Common myeloid progenitor, CD34-positive (primary cell): Measurements from ENCODE around the gene ETS2.
A peak's percentile ranks its signal among the peaks of the same experiment; 100 is the strongest.

Experiments used
- CTCF ChIA-PET: fragments of 350-600 bp; sonication (Branson Sonifier 250); formaldehyde crosslinking; loops from one replicate; lab custom pipeline; 2021; ENCODE audit warnings: antibody characterized with exemption; lab: Charles Lee
- POLR2A ChIA-PET: fragments of 350-600 bp; sonication (Branson Sonifier 250); formaldehyde crosslinking; loops from one replicate; lab custom pipeline; 2021; ENCODE audit warnings: antibody characterized with exemption; lab: Charles Lee
- DNase-seq, 3 donors: peaks; one replicate each; pipeline versions ENCODE4 v3.0.0 to v3.0.0-alpha.2; 2013
- H3K27ac ChIP-seq, 2 experiments: 1 replicate in 1 of 2; 2 replicates in 1 of 2; pipeline ENCODE4 v1.7.0; 2013; ENCODE audit warnings: inconsistent platforms in 2 of 2, low read length in 2 of 2, mild to moderate bottlenecking in 2 of 2, low read depth in 1 of 2, moderate library complexity in 1 of 2; ENCODE audit not compliant: severe bottlenecking in 2 of 2, insufficient read depth in 1 of 2, poor library complexity in 1 of 2
- H3K27me3 ChIP-seq, 5 experiments: replicated peaks in 2 of 5; 1 replicate in 3 of 5; 2 replicates in 2 of 5; pipeline versions ENCODE4 v1.6.1 to v1.7.0; 2013; ENCODE audit warnings: low read length in 4 of 5, mild to moderate bottlenecking in 2 of 5, moderate library complexity in 2 of 5, inconsistent platforms in 1 of 5; ENCODE audit not compliant: insufficient read depth in 5 of 5, control insufficient read depth in 4 of 5
- H3K36me3 ChIP-seq, 4 experiments: 1 replicate in 2 of 4; 2 replicates in 2 of 4; pipeline versions ENCODE4 v1.6.1 to v1.7.0; 2013; ENCODE audit warnings: low read length in 3 of 4, control low read depth in 1 of 4, mild to moderate bottlenecking in 1 of 4; ENCODE audit not compliant: control insufficient read depth in 4 of 4, insufficient read depth in 4 of 4
- H3K4me1 ChIP-seq, 4 experiments: 1 replicate in 3 of 4; 2 replicates in 1 of 4; pipeline versions ENCODE4 v1.6.1 to v1.7.1; 2013; ENCODE audit warnings: low read length in 3 of 4, mild to moderate bottlenecking in 3 of 4, control low read depth in 1 of 4, inconsistent platforms in 1 of 4, moderate library complexity in 1 of 4; ENCODE audit not compliant: control insufficient read depth in 4 of 4, insufficient read depth in 4 of 4; ENCODE audit errors: control extremely low read depth in 1 of 4
- H3K4me3 ChIP-seq, 7 experiments: 1 replicate in 4 of 7; 2 replicates in 3 of 7; pipeline versions ENCODE4 v1.5.1 to v1.7.0; 2013; ENCODE audit warnings: mild to moderate bottlenecking in 7 of 7, low read length in 6 of 7, moderate library complexity in 6 of 7, inconsistent platforms in 2 of 7, low read depth in 2 of 7, control low read depth in 1 of 7; ENCODE audit not compliant: insufficient read depth in 4 of 7, control insufficient read depth in 1 of 7; ENCODE audit errors: extremely low read depth in 1 of 7
- H3K9me3 ChIP-seq, 5 experiments: 1 replicate in 4 of 5; 2 replicates in 1 of 5; pipeline versions ENCODE4 v1.6.1 to v1.7.1; 2013; ENCODE audit warnings: low read length in 4 of 5, mild to moderate bottlenecking in 2 of 5, inconsistent platforms in 1 of 5, low read depth in 1 of 5, moderate library complexity in 1 of 5; ENCODE audit not compliant: control insufficient read depth in 4 of 5, insufficient read depth in 2 of 5; ENCODE audit errors: control extremely low read depth in 1 of 5
- WGBS: methylation state at CpG from one replicate; pipeline ENCODE4 v1.1.5; 2013; ENCODE audit not compliant: insufficient coverage; 5-methylcytosine and 5-hydroxymethylcytosine counted together

The ETS2 gene

GRCh38 chr21:38833117-38833516 lies 27.4 kb downstream of the ETS2 start:
- Histone ChIP-seq H3K27ac (no peak overlapping the region), H3K36me3 (no peaks in the 10 kb centered on the region), H3K4me3 (no peak overlapping the region), H3K9me3 (no peaks in the 10 kb centered on the region), H3K4me1 (peaks cover 3 to 24% (median 16%) of the 10 kb centered on the region in 4 experiments), H3K27me3 (no peaks in the 10 kb centered on the region)
- 79% methylated on average over 3 of the region's 3 CpGs for WGBS
- DNase-seq = peak in 2 of 3 donors; percentile 36 to 52
- ChIA-PET CTCF (no interaction called here), POLR2A (no interaction called here)

- H3K27me3 ChIP-seq = no peaks in the 10 kb centered on the region
- ChIA-PET CTCF (no interaction called here), POLR2A (no interaction called here)
- no peak for DNase-seq
- H3K4me3 ChIP-seq = no peak overlapping the region
- WGBS = 100% methylated on average over 3 of the region's 3 CpGs
- no peaks in the 10 kb centered on the region for H3K9me3 ChIP-seq
- H3K27ac ChIP-seq = no peak overlapping the region
- peaks cover 3 to 24% (median 16%) of the 10 kb centered on the region in 4 experiments for H3K4me1 ChIP-seq
- no peaks in the 10 kb centered on the region for H3K36me3 ChIP-seq
Observed at GRCh38 chr21:38834725-38835124, 29.0 kb downstream of the ETS2 start.

- WGBS = 67% methylated on average over 5 of the region's 5 CpGs
- Histone ChIP-seq H3K9me3 (no peaks in the 10 kb centered on the region), H3K27me3 (no peaks in the 10 kb centered on the region), H3K36me3 (no peaks in the 10 kb centered on the region), H3K4me1 (peaks cover 0 to 3% (median 2%) of the 10 kb centered on the region in 4 experiments), H3K27ac (no peak overlapping the region), H3K4me3 (no peak overlapping the region)
- ChIA-PET POLR2A (interaction anchor here (0.7 kb wide), 1 partner anchor 16 kb away, joined by 3 read pairs; no protein-coding TSS in a partner anchor), CTCF (no interaction called here)
- DNase-seq = no peak
Observed at GRCh38 chr21:38837806-38838461, 32.2 kb downstream of the ETS2 start.

- Histone ChIP-seq H3K4me3 (no peak overlapping the region), H3K9me3 (no peaks in the 10 kb centered on the region), H3K36me3 (no peaks in the 10 kb centered on the region), H3K27ac (no peak overlapping the region), H3K4me1 (peaks cover 0 to 3% (median 1%) of the 10 kb centered on the region in 4 experiments), H3K27me3 (no peaks in the 10 kb centered on the region)
- POLR2A ChIA-PET = interaction anchor here (0.7 kb wide), 1 partner anchor 31 kb away, joined by 3 read pairs; no protein-coding TSS in a partner anchor
- no peak for DNase-seq
- 98% methylated on average over 10 of the region's 12 CpGs for WGBS
- CTCF ChIA-PET = interaction anchor here (0.8 to 1.3 kb wide), 3 partner anchors 11 to 285 kb away, joined by 3 to 4 read pairs (median 3); no protein-coding TSS in a partner anchor
Observed at GRCh38 chr21:38838598-38839327, 33.0 kb downstream of the ETS2 start.

- ChIA-PET POLR2A (interaction anchor here (0.7 kb wide), 1 partner anchor 32 kb away, joined by 3 read pairs; no protein-coding TSS in a partner anchor), CTCF (interaction anchor here (0.8 to 1.3 kb wide), 3 partner anchors 10 to 284 kb away, joined by 3 to 4 read pairs (median 3); no protein-coding TSS in a partner anchor)
- no peak overlapping the region for H3K4me3 ChIP-seq
- H3K4me1 ChIP-seq = peaks cover 0 to 3% (median 1%) of the 10 kb centered on the region in 4 experiments
- DNase-seq = peak in 1 of 3 donors; percentile 56
- no peaks in the 10 kb centered on the region for H3K36me3 ChIP-seq
- no peaks in the 10 kb centered on the region for H3K27me3 ChIP-seq
- peaks cover 0 to under 1% (median 0%) of the 10 kb centered on the region in 5 experiments for H3K9me3 ChIP-seq
- 83% methylated on average over 6 of the region's 9 CpGs for WGBS
- H3K27ac ChIP-seq = no peak overlapping the region
Observed at GRCh38 chr21:38839328-38840286, 33.9 kb downstream of the ETS2 start.

GRCh38 chr21:38840456-38841300 lies 34.9 kb downstream of the ETS2 start:
- H3K9me3 ChIP-seq = peaks cover 0 to 2% (median 0%) of the 10 kb centered on the region in 5 experiments
- H3K4me3 ChIP-seq = no peak overlapping the region
- H3K27ac ChIP-seq = no peak overlapping the region
- DNase-seq = no peak
- ChIA-PET CTCF (interaction anchor here (1.0 kb wide), 1 partner anchor 59 kb away, joined by 3 read pairs; no protein-coding TSS in a partner anchor), POLR2A (no interaction called here)
- H3K4me1 ChIP-seq = peaks cover 0 to 3% (median 1%) of the 10 kb centered on the region in 4 experiments
- 98% methylated on average over 11 of the region's 17 CpGs for WGBS
- H3K36me3 ChIP-seq = no peaks in the 10 kb centered on the region
- no peaks in the 10 kb centered on the region for H3K27me3 ChIP-seq
